ENCODE data around the gene CDC42BPB. TPM values are rescaled to one million over a fixed set of nuclear protein-coding genes. Genes with fewer than 3 reads are reported as not detected.

The CDC42BPB gene
- total RNA-seq, 4 donors from 2014 or later = 80.6 to 157 (median 118) TPM

DNA sequence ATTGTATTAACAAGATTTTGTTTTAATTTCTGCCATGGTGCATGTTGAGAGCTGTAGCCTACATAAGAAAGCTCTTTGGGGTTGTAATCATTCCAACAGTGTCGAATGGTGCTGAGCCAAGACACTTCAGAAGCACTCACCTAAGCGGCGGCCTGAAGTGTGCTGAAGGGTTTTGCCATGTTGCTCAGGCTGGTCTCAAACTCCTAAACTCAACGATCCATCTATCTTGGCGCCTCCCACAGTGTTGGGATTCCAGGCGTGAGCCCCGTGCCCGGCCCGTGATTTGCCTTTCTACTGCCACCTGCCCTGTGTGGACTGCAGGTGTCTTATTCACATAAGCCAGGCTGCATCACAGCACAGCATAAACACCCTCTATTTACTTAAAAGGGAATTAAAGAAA is 86.0 kb downstream of the CDC42BPB start:
- intact Hi-C loops (cut with DNase I; ENCODE audit: low total_unique reads) = no loop called here
- H3K9me3 ChIP-seq = no peaks in the 10 kb centered on the region
- H3K36me3 ChIP-seq = no peaks in the 10 kb centered on the region
- H3K4me3 ChIP-seq = no peak overlapping the region
- no peak for TF ChIP-seq POLR2A (IDR thresholded peaks at IDR 0.05)
- TF ChIP-seq, protein P1, sequence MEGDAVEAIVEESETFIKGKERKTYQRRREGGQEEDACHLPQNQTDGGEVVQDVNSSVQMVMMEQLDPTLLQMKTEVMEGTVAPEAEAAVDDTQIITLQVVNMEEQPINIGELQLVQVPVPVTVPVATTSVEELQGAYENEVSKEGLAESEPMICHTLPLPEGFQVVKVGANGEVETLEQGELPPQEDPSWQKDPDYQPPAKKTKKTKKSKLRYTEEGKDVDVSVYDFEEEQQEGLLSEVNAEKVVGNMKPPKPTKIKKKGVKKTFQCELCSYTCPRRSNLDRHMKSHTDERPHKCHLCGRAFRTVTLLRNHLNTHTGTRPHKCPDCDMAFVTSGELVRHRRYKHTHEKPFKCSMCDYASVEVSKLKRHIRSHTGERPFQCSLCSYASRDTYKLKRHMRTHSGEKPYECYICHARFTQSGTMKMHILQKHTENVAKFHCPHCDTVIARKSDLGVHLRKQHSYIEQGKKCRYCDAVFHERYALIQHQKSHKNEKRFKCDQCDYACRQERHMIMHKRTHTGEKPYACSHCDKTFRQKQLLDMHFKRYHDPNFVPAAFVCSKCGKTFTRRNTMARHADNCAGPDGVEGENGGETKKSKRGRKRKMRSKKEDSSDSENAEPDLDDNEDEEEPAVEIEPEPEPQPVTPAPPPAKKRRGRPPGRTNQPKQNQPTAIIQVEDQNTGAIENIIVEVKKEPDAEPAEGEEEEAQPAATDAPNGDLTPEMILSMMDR (IDR thresholded peaks at IDR 0.05) = no peak
- no peaks in the 10 kb centered on the region for H3K27me3 ChIP-seq
- no peak for DNase-seq
- no peak overlapping the region for H3K27ac ChIP-seq
- H3K4me1 ChIP-seq = no peaks in the 10 kb centered on the region

DNA sequence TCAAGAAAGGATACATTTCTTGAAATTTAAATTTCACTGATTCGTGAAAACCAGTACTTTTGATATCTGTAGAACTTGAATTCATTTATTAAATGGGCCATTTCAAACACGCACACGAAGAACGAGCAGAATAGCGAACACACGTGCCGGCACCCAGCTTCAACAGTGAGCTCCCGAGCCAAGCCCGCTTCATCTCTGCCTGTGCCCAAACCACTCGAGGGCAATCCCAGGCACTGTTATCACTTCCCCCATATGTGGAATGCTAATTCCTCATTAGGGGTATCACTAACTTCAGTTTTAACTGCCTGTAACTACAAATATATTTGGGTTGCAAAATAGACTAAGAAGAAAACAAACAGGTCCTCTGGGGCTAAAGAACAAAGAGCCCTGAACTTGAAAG is 86.9 kb downstream of the CDC42BPB start:
- Histone ChIP-seq H3K27me3 (no peaks in the 10 kb centered on the region), H3K27ac (no peak overlapping the region), H3K9me3 (no peaks in the 10 kb centered on the region), H3K4me1 (no peaks in the 10 kb centered on the region), H3K36me3 (no peaks in the 10 kb centered on the region), H3K4me3 (no peak overlapping the region)
- intact Hi-C loops (cut with DNase I; ENCODE audit: low total_unique reads) = no loop called here
- DNase-seq = no peak
- TF ChIP-seq, protein P1 (IDR thresholded peaks at IDR 0.05) = no peak
- no peak for TF ChIP-seq POLR2A (IDR thresholded peaks at IDR 0.05)

DNA sequence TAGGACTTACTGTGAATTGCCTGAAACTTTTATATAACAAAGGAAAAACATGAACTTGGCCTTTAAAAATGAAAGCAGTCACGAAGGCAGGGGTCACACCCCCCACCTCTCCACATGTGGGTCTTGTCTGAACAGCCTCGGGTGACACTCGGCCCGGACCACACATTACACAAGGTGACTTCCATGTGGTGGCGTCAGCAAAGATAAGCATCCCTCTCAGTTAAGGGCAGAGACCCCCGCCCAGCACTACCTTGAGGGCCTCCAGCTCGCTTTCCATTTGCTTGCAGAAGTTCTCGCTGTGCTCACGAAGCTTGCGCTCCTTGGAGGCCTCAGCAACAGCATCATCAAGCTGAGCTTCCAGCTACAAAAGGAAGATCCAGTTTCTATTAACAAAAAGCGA is 87.4 kb downstream of the CDC42BPB start:
- TF ChIP-seq, protein P1 (IDR thresholded peaks at IDR 0.05) = no peak
- no peak for DNase-seq
- no peak overlapping the region for H3K4me3 ChIP-seq
- no peak overlapping the region for H3K27ac ChIP-seq
- intact Hi-C loops (cut with DNase I; ENCODE audit: low total_unique reads) = no loop called here
- no peaks in the 10 kb centered on the region for H3K9me3 ChIP-seq
- no peaks in the 10 kb centered on the region for H3K27me3 ChIP-seq
- no peaks in the 10 kb centered on the region for H3K4me1 ChIP-seq
- H3K36me3 ChIP-seq = no peaks in the 10 kb centered on the region

DNA sequence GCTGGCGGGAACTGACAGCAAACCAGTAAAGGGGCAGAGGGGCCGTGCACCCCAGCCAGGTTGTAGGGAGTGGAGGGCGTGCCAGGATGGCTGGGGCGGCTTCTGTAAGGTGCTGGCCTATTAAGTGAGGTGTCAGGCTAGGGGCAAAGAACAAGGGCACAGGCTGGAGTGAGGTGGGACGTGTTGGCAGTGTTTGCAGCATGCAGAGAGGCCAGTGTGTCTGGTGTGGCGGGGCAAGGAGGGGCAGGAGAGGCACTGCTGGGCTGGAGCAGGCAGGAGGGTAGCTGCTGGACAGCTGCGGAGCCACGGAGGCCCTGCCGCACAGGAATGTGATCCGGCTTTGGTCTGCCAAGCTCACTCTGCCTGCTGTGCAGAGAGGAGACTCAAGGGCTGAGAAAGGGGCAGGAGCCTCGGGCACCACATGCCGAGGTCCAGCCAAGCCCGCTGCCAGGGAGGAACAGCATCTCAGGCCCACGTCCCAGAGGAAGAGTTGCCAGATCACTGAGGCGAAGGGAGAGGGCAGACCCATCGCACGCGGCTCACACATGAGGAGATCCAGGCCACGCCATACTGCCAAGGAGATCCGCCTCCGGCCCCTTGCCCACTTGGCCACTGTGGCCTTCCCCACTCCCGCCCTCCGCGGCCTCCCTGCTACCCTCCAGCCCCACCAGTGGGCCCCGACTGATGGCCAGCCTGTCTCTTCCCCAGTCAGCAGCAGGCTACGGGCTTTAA is 88.1 kb downstream of the CDC42BPB start:
- Histone ChIP-seq H3K27me3 (no peaks in the 10 kb centered on the region), H3K4me3 (no peak overlapping the region), H3K4me1 (no peaks in the 10 kb centered on the region), H3K36me3 (no peaks in the 10 kb centered on the region), H3K9me3 (no peaks in the 10 kb centered on the region), H3K27ac (no peak overlapping the region)
- no peak for DNase-seq
- intact Hi-C loops (cut with DNase I; ENCODE audit: low total_unique reads) = no loop called here
- TF ChIP-seq, protein P1 (IDR thresholded peaks at IDR 0.05) = no peak
- TF ChIP-seq POLR2A (IDR thresholded peaks at IDR 0.05) = no peak

DNA sequence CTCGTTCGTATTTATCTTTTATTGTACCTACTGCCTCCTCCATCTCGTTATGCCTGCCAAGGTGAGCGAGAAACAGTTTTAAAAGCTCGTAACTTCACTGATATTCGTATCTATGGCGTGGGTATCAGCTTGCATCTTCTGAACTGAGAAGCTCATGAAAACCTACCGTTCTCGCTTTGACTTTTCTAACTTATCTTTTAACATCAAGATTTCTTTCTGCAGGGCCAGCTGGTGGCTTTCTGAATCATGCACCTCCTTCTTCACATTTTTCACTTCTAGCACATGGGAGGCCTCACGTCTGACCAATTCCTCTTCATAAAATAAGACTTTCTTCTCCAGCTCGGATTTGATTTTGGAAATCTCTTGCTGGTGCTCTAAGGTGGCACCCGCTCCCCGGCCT is 89.0 kb downstream of the CDC42BPB start:
- H3K4me1 ChIP-seq = no peaks in the 10 kb centered on the region
- DNase-seq = no peak
- intact Hi-C loops (cut with DNase I; ENCODE audit: low total_unique reads) = no loop called here
- H3K27me3 ChIP-seq = no peaks in the 10 kb centered on the region
- no peak overlapping the region for H3K27ac ChIP-seq
- no peaks in the 10 kb centered on the region for H3K36me3 ChIP-seq
- TF ChIP-seq, protein P1 (IDR thresholded peaks at IDR 0.05) = no peak
- TF ChIP-seq POLR2A (IDR thresholded peaks at IDR 0.05) = no peak
- no peak overlapping the region for H3K4me3 ChIP-seq
- no peaks in the 10 kb centered on the region for H3K9me3 ChIP-seq
